ENCODE measurements around the gene GNG10. TPM values are rescaled to one million over a fixed set of nuclear protein-coding genes. Genes with fewer than 3 reads are reported as not detected.

GNG10 gene
- total RNA-seq, 2 experiments from 2014 or later = 14.3 to 17.2 TPM

DNA sequence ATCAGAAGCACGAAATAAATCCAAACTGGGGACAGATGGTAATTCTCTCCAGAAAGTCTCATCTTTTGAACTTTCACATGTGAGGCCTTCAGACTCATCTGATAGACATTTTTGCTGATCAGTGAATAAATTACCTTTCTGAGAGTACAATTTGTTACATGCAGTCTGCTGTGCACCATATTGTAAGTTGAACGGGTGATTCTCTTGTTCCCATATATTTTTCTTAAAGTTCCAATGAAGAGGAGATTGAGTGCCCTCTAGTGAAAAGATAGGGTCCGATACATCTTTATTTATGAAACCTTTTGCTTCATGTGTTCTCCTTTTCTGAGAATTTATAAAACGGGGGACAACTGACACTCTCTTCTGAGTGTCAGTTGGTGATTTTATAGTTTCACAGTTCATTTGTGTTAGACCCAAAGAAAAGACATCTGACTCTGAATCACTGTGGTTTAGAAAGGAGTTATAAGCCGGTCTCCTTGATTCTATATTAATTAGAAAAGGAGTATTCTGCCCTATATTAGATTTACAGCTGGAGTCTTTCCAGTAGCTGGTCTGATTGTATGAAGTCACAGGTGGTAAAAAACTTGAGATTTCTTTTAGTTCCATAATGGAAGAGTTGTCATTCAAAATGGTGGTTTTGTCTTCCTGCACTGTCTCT is 30.4 kb downstream of the GNG10 start:
- Mint-ChIP-seq H3K9me3 (no peaks in the 10 kb centered on the region), H3K4me1 (ENCODE audit: low read depth) (peaks cover 4% of the 10 kb centered on the region), H3K27ac (no peak overlapping the region), H3K4me3 (no peak overlapping the region), H3K36me3 (ENCODE audit: low read depth) (peaks cover 6% of the 10 kb centered on the region), H3K27me3 (no peaks in the 10 kb centered on the region)
- intact Hi-C loops (cut with micrococcal nuclease) = loop anchor here (5.0 kb wide), 1 partner anchor 94 kb away; the partner anchor contains the start of gene PTGR1
- ATAC-seq (no peak), DNase-seq (no peak)
- POLR2A ChIA-PET = no interaction called here
- CTCF ChIA-PET = interaction anchor here (0.9 to 2.8 kb wide), 7 partner anchors 9 to 94 kb away, joined by 3 to 12 read pairs (median 5); no protein-coding TSS in a partner anchor
- TF ChIP-seq, protein P1, sequence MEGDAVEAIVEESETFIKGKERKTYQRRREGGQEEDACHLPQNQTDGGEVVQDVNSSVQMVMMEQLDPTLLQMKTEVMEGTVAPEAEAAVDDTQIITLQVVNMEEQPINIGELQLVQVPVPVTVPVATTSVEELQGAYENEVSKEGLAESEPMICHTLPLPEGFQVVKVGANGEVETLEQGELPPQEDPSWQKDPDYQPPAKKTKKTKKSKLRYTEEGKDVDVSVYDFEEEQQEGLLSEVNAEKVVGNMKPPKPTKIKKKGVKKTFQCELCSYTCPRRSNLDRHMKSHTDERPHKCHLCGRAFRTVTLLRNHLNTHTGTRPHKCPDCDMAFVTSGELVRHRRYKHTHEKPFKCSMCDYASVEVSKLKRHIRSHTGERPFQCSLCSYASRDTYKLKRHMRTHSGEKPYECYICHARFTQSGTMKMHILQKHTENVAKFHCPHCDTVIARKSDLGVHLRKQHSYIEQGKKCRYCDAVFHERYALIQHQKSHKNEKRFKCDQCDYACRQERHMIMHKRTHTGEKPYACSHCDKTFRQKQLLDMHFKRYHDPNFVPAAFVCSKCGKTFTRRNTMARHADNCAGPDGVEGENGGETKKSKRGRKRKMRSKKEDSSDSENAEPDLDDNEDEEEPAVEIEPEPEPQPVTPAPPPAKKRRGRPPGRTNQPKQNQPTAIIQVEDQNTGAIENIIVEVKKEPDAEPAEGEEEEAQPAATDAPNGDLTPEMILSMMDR (IDR thresholded peaks at IDR 0.05) = peak; percentile 23

DNA sequence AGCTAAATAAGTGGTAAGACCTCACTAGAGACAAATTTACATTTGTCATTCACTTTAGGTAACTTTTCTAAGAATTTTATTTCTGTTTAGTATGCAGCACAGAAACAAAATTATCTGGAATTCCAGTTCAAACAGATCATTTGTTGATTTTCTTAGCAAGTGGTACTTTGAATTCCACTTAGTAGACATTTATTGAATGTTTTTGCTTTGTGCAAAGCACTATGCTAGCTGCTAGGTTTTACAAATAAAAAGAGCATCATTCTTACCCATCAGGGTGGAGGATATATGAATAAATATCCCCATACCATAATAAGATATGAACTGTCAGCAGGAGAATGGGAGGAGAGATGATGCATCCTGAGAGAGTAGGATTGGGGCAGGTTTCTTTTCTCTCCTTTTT is 35.4 kb downstream of the GNG10 start:
- peaks cover 5% of the 10 kb centered on the region for H3K4me1 Mint-ChIP-seq (ENCODE audit: low read depth)
- H3K36me3 Mint-ChIP-seq (ENCODE audit: low read depth) = peaks cover 13% of the 10 kb centered on the region
- peaks cover 2% of the 10 kb centered on the region for H3K9me3 Mint-ChIP-seq
- no peaks in the 10 kb centered on the region for H3K27me3 Mint-ChIP-seq
- DNase-seq = no peak
- no peak overlapping the region for H3K27ac Mint-ChIP-seq
- no peak overlapping the region for H3K4me3 Mint-ChIP-seq
- ChIA-PET CTCF (no interaction called here), POLR2A (no interaction called here)
- intact Hi-C loops (cut with micrococcal nuclease) = no loop called here
- ATAC-seq = no peak
- TF ChIP-seq, protein P1 (IDR thresholded peaks at IDR 0.05) = no peak

DNA sequence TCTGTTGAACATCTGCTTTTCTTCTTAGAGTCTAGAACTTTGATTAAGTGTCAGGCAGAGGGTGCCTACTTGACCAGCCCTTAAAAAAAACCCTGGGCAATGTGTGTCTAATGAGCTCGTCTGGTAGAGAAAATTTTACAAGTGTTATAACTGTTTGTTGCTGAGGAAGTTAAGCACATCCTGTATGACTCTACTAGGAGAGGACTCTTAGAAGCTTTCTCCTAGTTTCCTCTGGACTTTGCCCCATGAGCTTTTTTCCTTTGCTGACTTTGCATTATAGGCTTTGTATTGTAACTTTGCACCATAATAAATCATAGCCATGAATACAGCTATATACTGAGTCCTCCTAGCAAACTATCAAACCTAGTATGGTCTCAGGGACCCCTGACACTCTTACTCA is 39.4 kb downstream of the GNG10 start:
- H3K9me3 Mint-ChIP-seq = peaks cover 2% of the 10 kb centered on the region
- ChIA-PET CTCF (interaction anchor here (1.0 to 2.0 kb wide), 4 partner anchors 9 to 67 kb away, joined by 3 to 5 read pairs (median 4); no protein-coding TSS in a partner anchor), POLR2A (no interaction called here)
- TF ChIP-seq, protein P1 (IDR thresholded peaks at IDR 0.05) = no peak
- intact Hi-C loops (cut with micrococcal nuclease) = no loop called here
- H3K4me3 Mint-ChIP-seq = no peak overlapping the region
- H3K27me3 Mint-ChIP-seq = no peaks in the 10 kb centered on the region
- peaks cover 5% of the 10 kb centered on the region for H3K4me1 Mint-ChIP-seq (ENCODE audit: low read depth)
- DNase-seq (no peak), ATAC-seq (no peak)
- H3K36me3 Mint-ChIP-seq (ENCODE audit: low read depth) = peaks cover 12% of the 10 kb centered on the region
- no peak overlapping the region for H3K27ac Mint-ChIP-seq

DNA sequence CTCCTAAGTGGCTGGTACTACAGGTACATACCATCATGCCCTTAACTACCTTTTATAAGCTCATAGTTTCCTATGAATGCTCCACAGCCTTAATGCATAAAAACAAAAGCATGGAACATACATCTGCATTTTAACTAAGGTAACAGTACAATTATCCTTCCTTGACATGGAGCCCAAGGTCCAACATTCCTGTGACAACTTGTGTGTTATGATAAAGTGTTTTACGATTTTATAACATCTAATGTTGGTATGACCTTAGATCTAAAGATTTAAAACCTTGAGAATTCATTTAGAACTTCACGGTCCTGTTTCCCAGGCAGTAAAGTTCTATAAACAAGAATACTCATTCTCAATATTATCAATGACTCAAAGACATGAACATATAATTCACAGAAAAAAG is 43.1 kb downstream of the GNG10 start:
- intact Hi-C loops (cut with micrococcal nuclease) = no loop called here

DNA sequence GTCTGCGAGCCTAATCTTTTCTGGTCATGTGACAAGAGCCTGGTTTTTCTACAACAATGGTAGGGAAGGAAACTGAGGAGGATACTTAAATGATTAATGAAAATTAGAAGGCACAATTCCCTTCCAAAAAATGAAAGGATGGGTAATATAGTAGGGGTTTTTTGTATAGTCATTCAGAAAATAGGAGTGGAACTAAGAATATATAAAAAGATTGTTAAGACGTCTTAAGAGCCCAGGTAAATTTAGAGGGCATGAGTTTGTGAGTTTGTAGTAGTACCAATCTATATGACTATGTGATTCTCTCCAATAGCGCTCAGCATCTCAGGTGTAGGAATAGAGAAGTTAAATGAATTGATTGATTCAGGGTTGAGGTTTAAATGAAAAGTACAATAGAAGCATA is 50.1 kb downstream of the GNG10 start:
- H3K27ac Mint-ChIP-seq = no peak overlapping the region
- TF ChIP-seq, protein P1 (IDR thresholded peaks at IDR 0.05) = no peak
- H3K27me3 Mint-ChIP-seq = no peaks in the 10 kb centered on the region
- ChIA-PET POLR2A (no interaction called here), CTCF (no interaction called here)
- no peaks in the 10 kb centered on the region for H3K36me3 Mint-ChIP-seq (ENCODE audit: low read depth)
- no peak overlapping the region for H3K4me3 Mint-ChIP-seq
- intact Hi-C loops (cut with micrococcal nuclease) = no loop called here
- DNase-seq = no peak
- ATAC-seq = no peak
- no peaks in the 10 kb centered on the region for H3K9me3 Mint-ChIP-seq
- no peaks in the 10 kb centered on the region for H3K4me1 Mint-ChIP-seq (ENCODE audit: low read depth)

More for the DNA sequence above, 43.1 kb downstream of the GNG10 start:
- TF ChIP-seq, protein P1 (IDR thresholded peaks at IDR 0.05) = no peak
- no peaks in the 10 kb centered on the region for H3K9me3 Mint-ChIP-seq
- H3K36me3 Mint-ChIP-seq (ENCODE audit: low read depth) = no peaks in the 10 kb centered on the region
- H3K27ac Mint-ChIP-seq = no peak overlapping the region
- no peaks in the 10 kb centered on the region for H3K27me3 Mint-ChIP-seq
- no peak overlapping the region for H3K4me3 Mint-ChIP-seq
- no peak for DNase-seq
- CTCF ChIA-PET = interaction anchor here (1.3 kb wide), 1 partner anchor 107 kb away, joined by 4 read pairs; no protein-coding TSS in a partner anchor
- H3K4me1 Mint-ChIP-seq (ENCODE audit: low read depth) = peaks cover 5% of the 10 kb centered on the region
- POLR2A ChIA-PET = no interaction called here
- ATAC-seq = no peak

All from activated CD8-positive, alpha-beta T cell treated with anti-CD3 and anti-CD28 coated beads for 36 hours (primary cell).